Measurements from ENCODE around the gene URB1.
"Not testable (repeated sequence)": the region's sequence is repeated elsewhere in the genome, so short reads cannot be mapped to it uniquely, and the experiment has no call there.

URB1 gene

GRCh38 chr21:32411350-32412161, 18.7 kb upstream of the URB1 start:
- peak; percentile 66 for DNase-seq

- DNase-seq: no peak
These were observed 18.1 kb upstream of the URB1 start for GRCh38 chr21:32410916-32411315.

- no peak for DNase-seq
These were observed 17.5 kb upstream of the URB1 start for GRCh38 chr21:32410291-32410690.

- DNase-seq: no peak
These were observed 13.6 kb upstream of the URB1 start for GRCh38 chr21:32406405-32406804.

- DNase-seq: peak; percentile 68
These were observed 10.5 kb upstream of the URB1 start for GRCh38 chr21:32403201-32403777.

GRCh38 chr21:32393677-32394001, 827 bp upstream of the URB1 start:
- DNase-seq: no peak

- DNase-seq: peak; percentile 9
These were observed 423 bp downstream of the URB1 start for GRCh38 chr21:32392299-32392879.

GRCh38 chr21:32391755-32392154, 1.1 kb downstream of the URB1 start:
- DNase-seq: no peak

- not testable (repeated sequence) for DNase-seq
These were observed 2.1 kb downstream of the URB1 start for GRCh38 chr21:32390537-32391224.

GRCh38 chr21:32389337-32390015, 3.3 kb downstream of the URB1 start:
- DNase-seq: no peak

GRCh38 chr21:32388306-32388705, 4.5 kb downstream of the URB1 start:
- DNase-seq: no peak

- no peak for DNase-seq
These were observed 5.7 kb downstream of the URB1 start for GRCh38 chr21:32387151-32387550.

GRCh38 chr21:32386195-32386870, 6.5 kb downstream of the URB1 start:
- DNase-seq: no peak

- DNase-seq: no peak
These were observed 9.0 kb downstream of the URB1 start for GRCh38 chr21:32383812-32384211.

- no peak for DNase-seq
These were observed 10.6 kb downstream of the URB1 start for GRCh38 chr21:32382108-32382644.

GRCh38 chr21:32381571-32381970, 11.2 kb downstream of the URB1 start:
- DNase-seq: no peak

GRCh38 chr21:32380940-32381339, 11.9 kb downstream of the URB1 start:
- DNase-seq: no peak

- DNase-seq: no peak
These were observed 13.9 kb downstream of the URB1 start for GRCh38 chr21:32378956-32379355.

GRCh38 chr21:32377991-32378390, 14.8 kb downstream of the URB1 start:
- DNase-seq: no peak

- no peak for DNase-seq
These were observed 15.3 kb downstream of the URB1 start for GRCh38 chr21:32377506-32377905.

GRCh38 chr21:32372755-32373154, 20.1 kb downstream of the URB1 start:
- no peak for DNase-seq

GRCh38 chr21:32371913-32372314, 20.9 kb downstream of the URB1 start:
- no peak for DNase-seq

Data from stimulated activated CD4-positive, alpha-beta T cell treated with anti-CD3 and anti-CD28 coated beads, Interleukin-4, amount 100 ng/mL, for 24 hours (primary cell).